Hepatocyte (in vitro differentiated cells): ENCODE measurements around the gene MAST4.

Source experiments
- EZH2 ChIP-seq: fragments of 200-600 bp; sonication (generic); IDR thresholded peaks from 2 replicates; pipeline ENCODE4 v1.6.1; 2016; ENCODE audit warnings: antibody characterized with exemption, mild to moderate bottlenecking, borderline replicate concordance
- EZH2phosphoT487 ChIP-seq: fragments of 200-600 bp; sonication (generic); IDR thresholded peaks from one replicate; pipeline ENCODE4 v1.6.1; 2018; ENCODE audit warnings: antibody characterized with exemption, mild to moderate bottlenecking, low read depth, moderate library complexity; ENCODE audit not compliant: unreplicated experiment, severe bottlenecking
- TF ChIP-seq, protein P1 (sequence below): fragments of 200-600 bp; sonication (generic); IDR thresholded peaks from 2 replicates; pipeline ENCODE4 v1.5.1; 2016; ENCODE audit warnings: antibody characterized with exemption, mild to moderate bottlenecking; ENCODE audit not compliant: poor library complexity

DNA sequence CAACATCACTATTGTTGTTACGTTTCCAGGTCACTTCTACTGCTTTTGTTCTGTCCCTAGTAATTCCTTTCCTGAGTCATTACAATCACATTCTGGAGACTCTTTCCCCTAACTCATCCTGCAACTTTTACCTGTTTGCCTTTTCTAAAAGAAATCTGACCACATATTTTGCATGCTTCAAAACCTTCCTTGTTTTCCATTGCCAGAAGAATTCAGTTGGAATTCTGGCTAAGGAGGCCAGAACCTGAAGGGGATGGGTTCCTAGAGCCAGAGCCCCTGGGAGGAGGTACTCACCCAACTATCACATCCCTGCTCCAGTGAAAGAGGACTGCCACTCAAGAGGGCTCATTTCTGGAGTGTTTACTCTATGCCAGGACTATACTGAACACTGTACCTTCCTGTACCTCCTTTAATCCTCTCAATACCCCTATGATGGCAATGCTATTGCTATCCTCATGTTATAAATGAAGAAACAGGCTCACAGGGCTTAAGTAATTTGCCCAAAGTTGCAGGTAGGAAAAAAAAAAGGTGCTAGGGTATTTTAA, 42.8 kb upstream of the MAST4 start:
- TF ChIP-seq, protein P1, sequence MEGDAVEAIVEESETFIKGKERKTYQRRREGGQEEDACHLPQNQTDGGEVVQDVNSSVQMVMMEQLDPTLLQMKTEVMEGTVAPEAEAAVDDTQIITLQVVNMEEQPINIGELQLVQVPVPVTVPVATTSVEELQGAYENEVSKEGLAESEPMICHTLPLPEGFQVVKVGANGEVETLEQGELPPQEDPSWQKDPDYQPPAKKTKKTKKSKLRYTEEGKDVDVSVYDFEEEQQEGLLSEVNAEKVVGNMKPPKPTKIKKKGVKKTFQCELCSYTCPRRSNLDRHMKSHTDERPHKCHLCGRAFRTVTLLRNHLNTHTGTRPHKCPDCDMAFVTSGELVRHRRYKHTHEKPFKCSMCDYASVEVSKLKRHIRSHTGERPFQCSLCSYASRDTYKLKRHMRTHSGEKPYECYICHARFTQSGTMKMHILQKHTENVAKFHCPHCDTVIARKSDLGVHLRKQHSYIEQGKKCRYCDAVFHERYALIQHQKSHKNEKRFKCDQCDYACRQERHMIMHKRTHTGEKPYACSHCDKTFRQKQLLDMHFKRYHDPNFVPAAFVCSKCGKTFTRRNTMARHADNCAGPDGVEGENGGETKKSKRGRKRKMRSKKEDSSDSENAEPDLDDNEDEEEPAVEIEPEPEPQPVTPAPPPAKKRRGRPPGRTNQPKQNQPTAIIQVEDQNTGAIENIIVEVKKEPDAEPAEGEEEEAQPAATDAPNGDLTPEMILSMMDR, result no peak
- TF ChIP-seq EZH2, result no peak
- TF ChIP-seq EZH2phosphoT487, result no peak
